CD14-positive monocyte (primary cell): ENCODE data around the gene SSB. TPM values are rescaled to one million over a fixed set of nuclear protein-coding genes. Genes with fewer than 3 reads are reported as not detected.

Experiments used
- DNase-seq, 3 donors: peaks; one replicate each; pipeline ENCODE4 v3.0.0-alpha.2; 2011 to 2022
- H2AFZ ChIP-seq: 2 replicates; pipeline ENCODE4 v1.6.0; 2012; ENCODE audit warnings: mild to moderate bottlenecking, low read depth, low read length, inconsistent platforms; ENCODE audit not compliant: insufficient read depth, poor library complexity, severe bottlenecking
- H3K27ac ChIP-seq, 2 donors: 1 replicate in 1 of 2; 2 replicates in 1 of 2; pipeline ENCODE4 v1.5.1; 2012 to 2013; ENCODE audit warnings: low read length in 2 of 2, control low read depth in 1 of 2, inconsistent platforms in 1 of 2, low read depth in 1 of 2, mild to moderate bottlenecking in 1 of 2
- H3K27me3 ChIP-seq, 2 donors: one replicate each; pipeline versions ENCODE4 v1.6.0 to v1.6.1; 2011 to 2013; ENCODE audit warnings: low read length in 2 of 2; ENCODE audit not compliant: control insufficient read depth in 2 of 2, insufficient read depth in 2 of 2
- H3K36me3 ChIP-seq, 2 donors: replicated peaks in 1 of 2; 1 replicate in 1 of 2; 2 replicates in 1 of 2; pipeline versions ENCODE4 v1.5.1 to v1.6.1; 2012 to 2013; ENCODE audit warnings: low read length in 2 of 2, control low read depth in 1 of 2, inconsistent platforms in 1 of 2, mild to moderate bottlenecking in 1 of 2; ENCODE audit not compliant: insufficient read depth in 2 of 2, control insufficient read depth in 1 of 2
- H3K4me1 ChIP-seq, 2 donors: 1 replicate in 1 of 2; 2 replicates in 1 of 2; pipeline versions ENCODE4 v1.5.1 to v1.6.1; 2012 to 2013; ENCODE audit warnings: low read length in 2 of 2, control low read depth in 1 of 2, inconsistent platforms in 1 of 2, mild to moderate bottlenecking in 1 of 2, moderate library complexity in 1 of 2; ENCODE audit not compliant: insufficient read depth in 2 of 2, control insufficient read depth in 1 of 2
- H3K4me2 ChIP-seq: replicated peaks from 2 replicates; pipeline ENCODE3; 2012; ENCODE audit warnings: low read length, moderate library complexity, mild to moderate bottlenecking; ENCODE audit not compliant: poor library complexity, severe bottlenecking; ENCODE audit errors: extremely low read depth
- H3K4me3 ChIP-seq, 3 experiments: fragments of 200-600 bp in 1 of 3; sonication (generic) in 1 of 3; replicated peaks in 1 of 3; 1 replicate in 2 of 3; 2 replicates in 1 of 3; pipeline ENCODE4 v1.5.1; 2011 to 2013; ENCODE audit warnings: low read length in 3 of 3, mild to moderate bottlenecking in 3 of 3, control low read depth in 2 of 3, low read depth in 2 of 3, inconsistent platforms in 1 of 3, moderate library complexity in 1 of 3
- H3K79me2 ChIP-seq: 2 replicates; pipeline ENCODE4 v1.6.0; 2012; ENCODE audit warnings: mild to moderate bottlenecking, control low read depth, inconsistent platforms, low read length, moderate library complexity; ENCODE audit not compliant: insufficient read depth
- H3K9ac ChIP-seq: 2 replicates; pipeline ENCODE4 v1.6.0; 2017; ENCODE audit warnings: low read length, mild to moderate bottlenecking; ENCODE audit not compliant: insufficient read depth, poor library complexity, severe bottlenecking
- H3K9me3 ChIP-seq, 2 donors: replicated peaks in 1 of 2; 1 replicate in 1 of 2; 2 replicates in 1 of 2; pipeline versions ENCODE4 v1.5.1 to v1.6.1; 2012 to 2013; ENCODE audit warnings: low read length in 2 of 2, control low read depth in 1 of 2; ENCODE audit not compliant: control insufficient read depth in 1 of 2, insufficient read depth in 1 of 2
- H4K20me1 ChIP-seq: 2 replicates; pipeline ENCODE4 v1.6.0; 2012; ENCODE audit warnings: mild to moderate bottlenecking, low read length, control low read depth, moderate library complexity; ENCODE audit not compliant: insufficient read depth
- H3K27ac Mint-ChIP-seq, 7 donors: one replicate each; pipeline ENCODE4 v1.8.0; 2020; ENCODE audit warnings: mild to moderate bottlenecking in 7 of 7, mixed read lengths in 7 of 7, moderate library complexity in 6 of 7, inconsistent platforms in 2 of 7
- H3K27me3 Mint-ChIP-seq, 3 donors: one replicate each; pipeline ENCODE4 v1.8.0; 2021 to 2022; ENCODE audit warnings: low read depth in 3 of 3, mild to moderate bottlenecking in 3 of 3, mixed read lengths in 3 of 3, moderate library complexity in 3 of 3, inconsistent platforms in 1 of 3
- H3K36me3 Mint-ChIP-seq, 2 donors: one replicate each; pipeline ENCODE4 v1.8.0; 2020; ENCODE audit warnings: mixed read lengths in 2 of 2, inconsistent platforms in 1 of 2, mild to moderate bottlenecking in 1 of 2
- H3K4me1 Mint-ChIP-seq: one replicate; pipeline ENCODE4 v1.8.0; 2020; ENCODE audit warnings: mild to moderate bottlenecking, mixed read lengths
- H3K4me3 Mint-ChIP-seq, 2 donors: one replicate each; pipeline ENCODE4 v1.8.0; 2020; ENCODE audit warnings: mild to moderate bottlenecking in 2 of 2, mixed read lengths in 2 of 2, moderate library complexity in 1 of 2
- H3K9me3 Mint-ChIP-seq, 7 donors: one replicate each; pipeline ENCODE4 v1.8.0; 2020 to 2022; ENCODE audit warnings: mixed read lengths in 7 of 7, mild to moderate bottlenecking in 6 of 7, moderate library complexity in 6 of 7, inconsistent platforms in 2 of 7
- WGBS: methylation state at CpG from one replicate; pipeline ENCODE4 v1.1.5; 2013; ENCODE audit warnings: missing lambda C conversion rate; ENCODE audit not compliant: insufficient coverage; 5-methylcytosine and 5-hydroxymethylcytosine counted together
- intact Hi-C, 2 donors: fragments of 100-400 bp; cut with micrococcal nuclease; formaldehyde crosslinking; loops; one replicate each; pipeline versions ENCODE4 v1.15.0 to v1.15.1; 2023
- polyA plus RNA-seq, 3 donors: library from polyadenylated mRNA; depleted of rRNA in 1 of 3; unstranded in 2 of 3; stranded (reverse) in 1 of 3; fragments of 300-500 nt in 2 of 3; fragments of >200 nt in 1 of 3; fragmentation: Illumina TruSeq in 2 of 3; gene quantifications; 1 replicate in 2 of 3; 2 replicates in 1 of 3; pipeline ENCODE4 v1.2.3, GENCODE V29; 2012 to 2021
- TF ChIP-seq, protein P1 (sequence below): fragments of 200-600 bp; IDR thresholded peaks from one replicate; pipeline ENCODE4 v1.8.0; 2022; ENCODE audit warnings: antibody characterized with exemption, mild to moderate bottlenecking

Gene SSB
- polyA plus RNA-seq, 3 donors, result 32.6 to 88.7 (median 60.2) TPM

- no peaks in the 10 kb centered on the region for H3K27me3 Mint-ChIP-seq
- no peak overlapping the region for H3K27ac ChIP-seq
These were observed 41.3 kb upstream of the SSB start for GRCh38 chr2:169757356-169757755.

DNA sequence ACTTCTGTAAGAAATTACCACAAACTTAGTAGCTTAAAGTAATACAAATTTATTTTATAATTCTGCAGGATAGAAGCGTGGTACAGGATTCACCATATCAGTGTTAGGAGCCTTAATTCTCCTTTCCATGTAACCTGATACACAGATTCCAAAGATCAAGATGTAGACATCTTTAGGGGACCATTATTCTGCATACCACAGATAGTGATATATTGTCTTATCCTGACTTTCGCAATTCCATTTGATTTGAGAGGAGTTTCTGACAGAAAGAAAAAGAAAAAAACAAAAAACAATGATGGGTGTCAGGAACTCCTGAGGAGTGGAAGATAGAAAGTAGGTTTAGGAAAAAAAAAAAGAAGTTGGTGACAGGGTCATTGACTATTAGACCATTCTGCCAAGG, 40.9 kb upstream of the SSB start:
- H3K4me1 Mint-ChIP-seq, result no peaks in the 10 kb centered on the region
- Histone ChIP-seq H3K4me3 (no peak overlapping the region), H3K4me1 (no peaks in the 10 kb centered on the region), H3K27me3 (no peaks in the 10 kb centered on the region), H4K20me1 (no peaks in the 10 kb centered on the region), H3K36me3 (no peaks in the 10 kb centered on the region), H3K9me3 (no peaks in the 10 kb centered on the region), H3K9ac (no peak overlapping the region), H3K27ac (no peak overlapping the region), H3K4me2 (no peak overlapping the region), H3K79me2 (no peaks in the 10 kb centered on the region), H2AFZ (no peak overlapping the region)
- no peak for DNase-seq
- no peak overlapping the region for H3K27ac Mint-ChIP-seq
- TF ChIP-seq, protein P1, sequence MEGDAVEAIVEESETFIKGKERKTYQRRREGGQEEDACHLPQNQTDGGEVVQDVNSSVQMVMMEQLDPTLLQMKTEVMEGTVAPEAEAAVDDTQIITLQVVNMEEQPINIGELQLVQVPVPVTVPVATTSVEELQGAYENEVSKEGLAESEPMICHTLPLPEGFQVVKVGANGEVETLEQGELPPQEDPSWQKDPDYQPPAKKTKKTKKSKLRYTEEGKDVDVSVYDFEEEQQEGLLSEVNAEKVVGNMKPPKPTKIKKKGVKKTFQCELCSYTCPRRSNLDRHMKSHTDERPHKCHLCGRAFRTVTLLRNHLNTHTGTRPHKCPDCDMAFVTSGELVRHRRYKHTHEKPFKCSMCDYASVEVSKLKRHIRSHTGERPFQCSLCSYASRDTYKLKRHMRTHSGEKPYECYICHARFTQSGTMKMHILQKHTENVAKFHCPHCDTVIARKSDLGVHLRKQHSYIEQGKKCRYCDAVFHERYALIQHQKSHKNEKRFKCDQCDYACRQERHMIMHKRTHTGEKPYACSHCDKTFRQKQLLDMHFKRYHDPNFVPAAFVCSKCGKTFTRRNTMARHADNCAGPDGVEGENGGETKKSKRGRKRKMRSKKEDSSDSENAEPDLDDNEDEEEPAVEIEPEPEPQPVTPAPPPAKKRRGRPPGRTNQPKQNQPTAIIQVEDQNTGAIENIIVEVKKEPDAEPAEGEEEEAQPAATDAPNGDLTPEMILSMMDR, result no peak
- intact Hi-C loops, result no loop called here
- no peak overlapping the region for H3K4me3 Mint-ChIP-seq
- peaks cover 0 to 5% (median 0%) of the 10 kb centered on the region in 7 donors for H3K9me3 Mint-ChIP-seq
- H3K27me3 Mint-ChIP-seq, result no peaks in the 10 kb centered on the region
- H3K36me3 Mint-ChIP-seq, result no peaks in the 10 kb centered on the region
- WGBS, result no CpG with 5 or more reads among the region's 2 CpGs

More at GRCh38 chr2:169757356-169757755, 41.3 kb upstream of the SSB start:
- H3K4me3 Mint-ChIP-seq, result no peak overlapping the region
- Histone ChIP-seq H3K36me3 (no peaks in the 10 kb centered on the region), H3K4me2 (no peak overlapping the region), H3K27me3 (no peaks in the 10 kb centered on the region), H3K9me3 (no peaks in the 10 kb centered on the region), H3K4me3 (no peak overlapping the region), H3K4me1 (no peaks in the 10 kb centered on the region), H4K20me1 (no peaks in the 10 kb centered on the region), H3K9ac (no peak overlapping the region), H2AFZ (no peak overlapping the region), H3K79me2 (no peaks in the 10 kb centered on the region)
- H3K36me3 Mint-ChIP-seq, result no peaks in the 10 kb centered on the region
- H3K4me1 Mint-ChIP-seq, result no peaks in the 10 kb centered on the region
- TF ChIP-seq, protein P1, result no peak
- no peak for DNase-seq
- intact Hi-C loops, result no loop called here
- WGBS, result 100% methylated on average over 1 of the region's 3 CpGs
- H3K27ac Mint-ChIP-seq, result no peak overlapping the region
- peaks cover 0 to 3% (median 0%) of the 10 kb centered on the region in 7 donors for H3K9me3 Mint-ChIP-seq
